ENCODE measurements around the gene ALX3. TPM values are rescaled to one million over a fixed set of nuclear protein-coding genes. Genes with fewer than 3 reads are reported as not detected.

The ALX3 gene
- total and polyA plus RNA-seq, 2 of the 8 experiments (the other 6 are each of a cell fraction or from before 2014, with no cell fraction given) = 0.20 TPM; not detected in 1

DNA sequence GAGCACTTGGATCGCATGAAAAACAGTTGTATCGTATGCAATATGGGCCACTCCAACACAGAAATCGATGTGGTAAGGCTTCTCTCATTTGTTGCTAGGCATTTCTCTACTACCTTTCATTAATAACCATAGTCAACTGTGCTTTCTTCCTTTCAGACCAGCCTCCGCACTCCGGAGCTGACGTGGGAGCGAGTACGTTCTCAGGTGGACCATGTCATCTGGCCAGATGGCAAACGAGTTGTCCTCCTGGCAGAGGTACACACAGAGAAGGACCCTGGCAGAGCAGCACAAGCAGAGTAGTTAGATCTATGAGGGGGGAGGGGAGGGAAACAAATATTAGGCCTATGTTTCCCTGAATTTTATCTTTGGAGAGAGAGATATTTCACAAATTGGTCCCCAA is 52.1 kb downstream of the ALX3 start:
- Histone ChIP-seq H3K23me2 (ENCODE audit: low read depth, low read length) (no peaks in the 10 kb centered on the region), H4K91ac (replicated peaks; ENCODE audit: insufficient read length, low read length) (no peak overlapping the region), H3K9me3 (ENCODE audit: insufficient read depth in 2 of 2, low read depth in 1 of 2, low read length in 1 of 2) (no peaks in the 10 kb centered on the region), H3K56ac (replicated peaks; ENCODE audit: insufficient read length, low read depth, low read length) (no peak overlapping the region), H3K27me3 (replicated peaks in 1 of 4; ENCODE audit: control insufficient read depth in 3 of 4, extremely low read depth in 1 of 4, insufficient read depth in 3 of 4, low read length in 3 of 4) (no peaks in the 10 kb centered on the region), H3K4ac (replicated peaks; ENCODE audit: insufficient read length, low read depth, low read length) (no peak overlapping the region), H2BK5ac (ENCODE audit: low read depth, low read length) (no peak overlapping the region), H3K79me1 (ENCODE audit: low read depth, low read length) (no peaks in the 10 kb centered on the region), H3K9ac (replicated peaks in 1 of 4; ENCODE audit: extremely low read depth in 1 of 4, low read depth in 3 of 4, low read length in 3 of 4) (no peak overlapping the region), H3K79me2 (ENCODE audit: control insufficient read depth in 1 of 2, insufficient read depth in 2 of 2, low read length in 2 of 2) (no peaks in the 10 kb centered on the region), H2BK120ac (replicated peaks; ENCODE audit: low read depth, low read length) (no peak overlapping the region), H3K4me1 (replicated peaks in 1 of 4; ENCODE audit: control insufficient read depth in 3 of 4, insufficient read depth in 4 of 4, low read length in 3 of 4) (no peaks in the 10 kb centered on the region), H2BK20ac (ENCODE audit: low read length) (no peak overlapping the region), H3K36me3 (ENCODE audit: control insufficient read depth in 2 of 4, insufficient read depth in 4 of 4, low read length in 3 of 4) (peaks cover 36 to 90% (median 81%) of the 10 kb centered on the region in 4 experiments), H3K23ac (ENCODE audit: insufficient read length) (no peak overlapping the region), H4K8ac (ENCODE audit: extremely low read depth, insufficient read depth, low read length) (no peak overlapping the region), H2BK15ac (ENCODE audit: low read length) (no peak overlapping the region), H2BK12ac (ENCODE audit: low read depth, low read length) (no peak overlapping the region), H2AK5ac (ENCODE audit: low read depth, low read length) (no peak overlapping the region), H3K14ac (ENCODE audit: insufficient read length) (no peak overlapping the region), H3K4me3 (ENCODE audit: extremely low read depth in 1 of 4, insufficient read depth in 2 of 4, low read depth in 3 of 4, low read length in 4 of 4) (no peak overlapping the region), H4K5ac (ENCODE audit: insufficient read length, low read depth, low read length) (no peak overlapping the region), H4K20me1 (replicated peaks in 1 of 2; ENCODE audit: control insufficient read depth in 1 of 2, insufficient read depth in 2 of 2, low read length in 2 of 2) (peaks cover 0 to 2% of the 10 kb centered on the region in 2 experiments), H3K27ac (ENCODE audit: low read depth, low read length) (no peak overlapping the region), H2AFZ (ENCODE audit: low read length) (no peak overlapping the region), H3K18ac (ENCODE audit: extremely low read depth, low read length) (no peak overlapping the region), H3K4me2 (ENCODE audit: insufficient read depth in 1 of 2, low read depth in 2 of 2, low read length in 2 of 2) (no peak overlapping the region)
- FAIRE-seq (no peak), DNase-seq (ENCODE audit: low read depth in 1 of 2, low spot score in 2 of 2) (no peak)
- POLR2A ChIA-PET (ENCODE audit: partially characterized antibody) = interaction anchor here (1.1 kb wide), 1 partner anchor 15 kb away, joined by 3 read pairs; no protein-coding TSS in a partner anchor
- no peak for TF ChIP-seq SP1 (IDR thresholded peaks at IDR 0.05; ENCODE audit: low read depth, low read length)
- TF ChIP-seq BCL11A (IDR thresholded peaks at IDR 0.05; ENCODE audit: low read depth in 2 of 2, low read length in 2 of 2) = no peak
- TF ChIP-seq RFX5 (IDR thresholded peaks at IDR 0.05; ENCODE audit: borderline replicate concordance, low read depth, low read length) = no peak
- no peak for TF ChIP-seq KDM1A (IDR thresholded peaks at IDR 0.05; ENCODE audit: borderline replicate concordance, low read length)
- TF ChIP-seq POLR2A (IDR thresholded peaks at IDR 0.05; ENCODE audit: control extremely low read depth in 1 of 2, low read depth in 2 of 2, low read length in 2 of 2) = no peak
- no peak for TF ChIP-seq CBX8 (IDR thresholded peaks at IDR 0.05; ENCODE audit: borderline replicate concordance, low read depth, low read length)
- TF ChIP-seq SP4 (IDR thresholded peaks at IDR 0.05; ENCODE audit: low read length) = no peak
- TF ChIP-seq TAF7 (optimal IDR thresholded peaks at IDR 0.05; ENCODE audit: borderline replicate concordance, low read depth, low read length) = no peak
- 96% methylated on average over 9 of the region's 9 CpGs; no CpG with 5 or more reads in 1 of the 2 experiments for WGBS, 2 experiments (ENCODE audit: extremely low coverage in 1 of 2, insufficient coverage in 1 of 2, insufficient read length in 1 of 2, insufficient replicate concordance in 2 of 2, low coverage in 1 of 2, low lambda C conversion rate in 2 of 2, missing lambda C conversion rate in 1 of 2)
- CTCF ChIA-PET (ENCODE audit: partially characterized antibody) = interaction anchor here (1.1 to 2.2 kb wide), 3 partner anchors 10 to 94 kb away, joined by 3 to 9 read pairs (median 5); no protein-coding TSS in a partner anchor

Data from H1 (cell line).